ENCODE results near the gene PGM2L1.
"Not testable (repeated sequence)": the region's sequence is repeated elsewhere in the genome, so short reads cannot be mapped to it uniquely, and the experiment has no call there.

Gene PGM2L1

GRCh38 chr11:74338963-74339362, 59.3 kb downstream of the PGM2L1 start:
- DNase-seq (ENCODE audit: low read depth) = no peak

- no peak for DNase-seq (ENCODE audit: low read depth)
Measured at GRCh38 chr11:74333193-74333592, 65.0 kb downstream of the PGM2L1 start.

GRCh38 chr11:74332291-74332690, 65.9 kb downstream of the PGM2L1 start:
- no peak for DNase-seq (ENCODE audit: low read depth)

- DNase-seq (ENCODE audit: low read depth) = not testable (repeated sequence)
Measured at GRCh38 chr11:74331000-74331399, 67.2 kb downstream of the PGM2L1 start.

- DNase-seq (ENCODE audit: low read depth) = no peak
Measured at GRCh38 chr11:74330075-74330858, 68.0 kb downstream of the PGM2L1 start.

GRCh38 chr11:74327076-74327475, 71.2 kb downstream of the PGM2L1 start:
- no peak for DNase-seq (ENCODE audit: low read depth)

GRCh38 chr11:74326665-74327064, 71.6 kb downstream of the PGM2L1 start:
- no peak for DNase-seq (ENCODE audit: low read depth)

GRCh38 chr11:74325649-74326645, 72.3 kb downstream of the PGM2L1 start:
- DNase-seq (ENCODE audit: low read depth) = no peak

- DNase-seq (ENCODE audit: low read depth) = no peak
Measured at GRCh38 chr11:74322667-74323066, 75.6 kb downstream of the PGM2L1 start.

GRCh38 chr11:74321487-74322188, 76.6 kb downstream of the PGM2L1 start:
- no peak for DNase-seq (ENCODE audit: low read depth)

- no peak for DNase-seq (ENCODE audit: low read depth)
Measured at GRCh38 chr11:74320538-74320937, 77.7 kb downstream of the PGM2L1 start.

GRCh38 chr11:74319139-74319816, 79.0 kb downstream of the PGM2L1 start:
- DNase-seq (ENCODE audit: low read depth) = no peak

GRCh38 chr11:74318241-74318932, 79.8 kb downstream of the PGM2L1 start:
- DNase-seq (ENCODE audit: low read depth) = no peak

- DNase-seq (ENCODE audit: low read depth) = no peak
Measured at GRCh38 chr11:74316772-74317505, 81.3 kb downstream of the PGM2L1 start.

- DNase-seq (ENCODE audit: low read depth) = no peak
Measured at GRCh38 chr11:74312326-74312725, 85.9 kb downstream of the PGM2L1 start.

- DNase-seq (ENCODE audit: low read depth) = peak; percentile 29
Measured at GRCh38 chr11:74311352-74311926, 86.8 kb downstream of the PGM2L1 start, which contains the start of gene P4HA3. TSS of gene P4HA3 (minus strand) at chr11:74311640. CDS start at chr11:74311611, 29 bp downstream.

- DNase-seq (ENCODE audit: low read depth) = no peak
Measured at GRCh38 chr11:74310857-74311256, 87.4 kb downstream of the PGM2L1 start.

- no peak for DNase-seq (ENCODE audit: low read depth)
Measured at GRCh38 chr11:74307434-74307833, 90.8 kb downstream of the PGM2L1 start.

GRCh38 chr11:74306435-74307175, 91.6 kb downstream of the PGM2L1 start:
- DNase-seq (ENCODE audit: low read depth) = no peak
